ENCODE measurements around the gene CEACAM1. TPM values are rescaled to one million over a fixed set of nuclear protein-coding genes. Genes with fewer than 3 reads are reported as not detected.

The CEACAM1 gene
- total and polyA plus RNA-seq, 2 of the 13 experiments (the other 11 are each of a cell fraction or from before 2014, with no cell fraction given): 13.5 to 332 TPM

GRCh38 chr19:42478765-42479311 is 49.4 kb downstream of the CEACAM1 start:
- no TSS peak for BruUV-seq (replicated peaks)
- Histone ChIP-seq H2AFZ (ENCODE audit: low read length) (no peak overlapping the region), H3K4me1 (ENCODE audit: insufficient read depth, low read length) (peaks cover 52% of the 10 kb centered on the region), H3K36me3 (replicated peaks in 1 of 2; ENCODE audit: control insufficient read depth in 1 of 2, insufficient read depth in 2 of 2, low read length in 2 of 2) (no peaks in the 10 kb centered on the region), H3K27me3 (ENCODE audit: control insufficient read depth in 1 of 2, insufficient read depth in 2 of 2, low read length in 2 of 2) (no peaks in the 10 kb centered on the region), H3K79me2 (ENCODE audit: insufficient read depth, low read length) (no peaks in the 10 kb centered on the region), H4K20me1 (ENCODE audit: insufficient read depth, low read length) (no peaks in the 10 kb centered on the region), H3K4me2 (ENCODE audit: low read depth, low read length) (no peak overlapping the region), H3K4me3 (replicated peaks in 1 of 3; ENCODE audit: insufficient read depth in 1 of 3, low read depth in 2 of 3, low read length in 3 of 3) (no peak overlapping the region), H3K9me3 (ENCODE audit: low read length) (no peaks in the 10 kb centered on the region), H3K9ac (ENCODE audit: insufficient read depth, low read depth, low read length) (no peak overlapping the region), H3K27ac (ENCODE audit: extremely low read length, insufficient read depth, low read length) (no peak overlapping the region)
- CTCF ChIA-PET (ENCODE audit: low intra/inter-chr PET ratio, low total read pairs): no interaction called here
- FAIRE-seq (no peak), ATAC-seq (no peak), DNase-seq (ENCODE audit: low spot score) (no peak)
- intact Hi-C loops (cut with micrococcal nuclease; ENCODE audit: unreplicated experiment) (no loop called here), in situ Hi-C loops (cut with HindIII; ENCODE audit: extremely low pct_ligation_motif_present, low pct_unique_long_range_greater_than_20kb) (no loop called here)
- TF ChIP-seq MXD3 (CRISPR knock-in tag; IDR thresholded peaks at IDR 0.05) (no peak), ZNF740 (CRISPR knock-in tag; IDR thresholded peaks at IDR 0.05) (no peak), HNRNPK (IDR thresholded peaks at IDR 0.05; ENCODE audit: low read depth, low read length, poor library complexity, severe bottlenecking) (no peak), FOSL1 (CRISPR knock-in tag; IDR thresholded peaks at IDR 0.05; ENCODE audit: borderline replicate concordance) (no peak), ATF4 (CRISPR knock-in tag; IDR thresholded peaks at IDR 0.05) (no peak), CENPT (CRISPR knock-in tag; IDR thresholded peaks at IDR 0.05; ENCODE audit: low read depth) (no peak), TRIM22 (IDR thresholded peaks at IDR 0.05) (no peak), ZNF687 (CRISPR knock-in tag; IDR thresholded peaks at IDR 0.05) (no peak), PAXIP1 (CRISPR knock-in tag; conservative IDR thresholded peaks at IDR 0.05) (no peak), ZNF674 (CRISPR knock-in tag; IDR thresholded peaks at IDR 0.05; ENCODE audit: low read depth) (no peak), DNMT1 (CRISPR knock-in tag; IDR thresholded peaks at IDR 0.05) (no peak)
- POLR2A ChIA-PET: interaction anchor here (0.6 to 1.9 kb wide), 5 partner anchors 10 to 49 kb away, joined by 3 to 9 read pairs (median 8); partner anchors contain the start of gene CEACAM1
- WGBS (ENCODE audit: low lambda C conversion rate): 96% methylated on average over 2 of the region's 2 CpGs

All from HepG2 (cell line).